Parathyroid adenoma (tissue), 2 donors: ENCODE results near the gene GCK.

Source experiments
- H2AFZ ChIP-seq: fragments of 300-600 bp; sonication (generic); one replicate; pipeline ENCODE4 v1.7.0; 2017; ENCODE audit warnings: antibody characterized with exemption, mild to moderate bottlenecking
- H3K27ac ChIP-seq: fragments of 300-600 bp; sonication (generic); one replicate; pipeline ENCODE4 v1.7.0; 2017
- H3K27me3 ChIP-seq: fragments of 300-600 bp; sonication (generic); one replicate; pipeline ENCODE4 v1.7.0; 2017; ENCODE audit warnings: low read length; ENCODE audit not compliant: control insufficient read depth, insufficient read depth
- H3K36me3 ChIP-seq: fragments of 300-600 bp; sonication (generic); one replicate; pipeline ENCODE4 v1.7.0; 2017; ENCODE audit warnings: low read length; ENCODE audit not compliant: control insufficient read depth, insufficient read depth
- H3K4me1 ChIP-seq: fragments of 300-600 bp; sonication (generic); one replicate; pipeline ENCODE4 v1.7.0; 2017; ENCODE audit warnings: control low read depth
- H3K4me2 ChIP-seq: fragments of 300-600 bp; sonication (generic); one replicate; pipeline ENCODE4 v1.7.0; 2017; ENCODE audit warnings: low read length
- H3K4me3 ChIP-seq: fragments of 300-600 bp; sonication (generic); one replicate; pipeline ENCODE4 v1.7.0; 2017; ENCODE audit warnings: low read depth, low read length
- H3K79me2 ChIP-seq: fragments of 300-600 bp; sonication (generic); one replicate; pipeline ENCODE4 v1.7.0; 2017; ENCODE audit warnings: control low read depth
- H3K9ac ChIP-seq: fragments of 300-600 bp; sonication (generic); one replicate; pipeline ENCODE4 v1.7.0; 2017; ENCODE audit warnings: mild to moderate bottlenecking
- H3K9me3 ChIP-seq: fragments of 300-600 bp; sonication (generic); one replicate; pipeline ENCODE4 v1.7.0; 2017; ENCODE audit warnings: low read length; ENCODE audit not compliant: control insufficient read depth
- TF ChIP-seq, protein P1 (sequence below): fragments of 300-600 bp; sonication (generic); IDR thresholded peaks from one replicate; pipeline ENCODE4 v1.7.0; 2017; ENCODE audit warnings: antibody characterized with exemption, mild to moderate bottlenecking
- donor health status: primary hyperparathyroidism.

The GCK gene

DNA sequence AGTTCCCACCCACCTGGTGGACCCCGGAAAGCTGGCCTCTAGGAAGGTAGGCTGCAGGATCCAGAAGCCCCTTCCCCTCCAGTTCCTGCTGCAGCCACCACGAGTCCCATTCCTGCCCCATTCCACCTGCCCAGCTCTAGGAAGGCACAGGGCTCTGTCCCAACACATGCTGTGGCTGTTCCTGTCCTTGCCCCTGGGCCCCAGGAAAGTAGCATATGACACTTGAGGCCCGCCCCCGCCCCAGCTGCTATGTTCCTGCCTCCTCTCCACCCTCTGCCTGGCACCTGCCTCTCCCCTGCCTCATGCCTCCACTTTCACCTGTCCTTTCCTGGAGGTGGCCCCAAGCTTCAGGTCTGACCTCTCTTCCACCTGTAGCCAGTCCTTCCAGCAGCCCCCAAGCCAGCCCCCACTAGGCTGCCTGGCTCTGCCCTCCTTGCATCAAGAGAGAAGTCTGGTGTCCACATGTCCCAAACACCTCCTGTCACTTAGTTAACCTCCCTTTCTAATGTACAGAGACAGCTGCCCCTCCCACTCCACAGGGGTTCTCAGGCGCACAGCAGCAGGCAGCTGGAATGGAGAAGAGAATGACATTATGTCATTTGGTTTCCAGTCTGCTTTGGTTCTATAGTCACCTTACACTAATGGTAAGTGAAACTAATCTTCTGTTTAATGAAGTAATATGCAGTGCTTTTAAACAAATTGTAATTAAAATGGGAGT lies 34.3 kb upstream of the GCK start:
- H2AFZ ChIP-seq = no peak overlapping the region
- H3K4me3 ChIP-seq = no peak overlapping the region
- no peak overlapping the region for H3K27ac ChIP-seq
- H3K36me3 ChIP-seq = no peaks in the 10 kb centered on the region
- H3K4me1 ChIP-seq = no peaks in the 10 kb centered on the region
- no peak overlapping the region for H3K4me2 ChIP-seq
- no peak overlapping the region for H3K9ac ChIP-seq
- H3K79me2 ChIP-seq = no peaks in the 10 kb centered on the region
- H3K9me3 ChIP-seq = no peaks in the 10 kb centered on the region
- TF ChIP-seq, protein P1, sequence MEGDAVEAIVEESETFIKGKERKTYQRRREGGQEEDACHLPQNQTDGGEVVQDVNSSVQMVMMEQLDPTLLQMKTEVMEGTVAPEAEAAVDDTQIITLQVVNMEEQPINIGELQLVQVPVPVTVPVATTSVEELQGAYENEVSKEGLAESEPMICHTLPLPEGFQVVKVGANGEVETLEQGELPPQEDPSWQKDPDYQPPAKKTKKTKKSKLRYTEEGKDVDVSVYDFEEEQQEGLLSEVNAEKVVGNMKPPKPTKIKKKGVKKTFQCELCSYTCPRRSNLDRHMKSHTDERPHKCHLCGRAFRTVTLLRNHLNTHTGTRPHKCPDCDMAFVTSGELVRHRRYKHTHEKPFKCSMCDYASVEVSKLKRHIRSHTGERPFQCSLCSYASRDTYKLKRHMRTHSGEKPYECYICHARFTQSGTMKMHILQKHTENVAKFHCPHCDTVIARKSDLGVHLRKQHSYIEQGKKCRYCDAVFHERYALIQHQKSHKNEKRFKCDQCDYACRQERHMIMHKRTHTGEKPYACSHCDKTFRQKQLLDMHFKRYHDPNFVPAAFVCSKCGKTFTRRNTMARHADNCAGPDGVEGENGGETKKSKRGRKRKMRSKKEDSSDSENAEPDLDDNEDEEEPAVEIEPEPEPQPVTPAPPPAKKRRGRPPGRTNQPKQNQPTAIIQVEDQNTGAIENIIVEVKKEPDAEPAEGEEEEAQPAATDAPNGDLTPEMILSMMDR = no peak
- no peaks in the 10 kb centered on the region for H3K27me3 ChIP-seq

DNA sequence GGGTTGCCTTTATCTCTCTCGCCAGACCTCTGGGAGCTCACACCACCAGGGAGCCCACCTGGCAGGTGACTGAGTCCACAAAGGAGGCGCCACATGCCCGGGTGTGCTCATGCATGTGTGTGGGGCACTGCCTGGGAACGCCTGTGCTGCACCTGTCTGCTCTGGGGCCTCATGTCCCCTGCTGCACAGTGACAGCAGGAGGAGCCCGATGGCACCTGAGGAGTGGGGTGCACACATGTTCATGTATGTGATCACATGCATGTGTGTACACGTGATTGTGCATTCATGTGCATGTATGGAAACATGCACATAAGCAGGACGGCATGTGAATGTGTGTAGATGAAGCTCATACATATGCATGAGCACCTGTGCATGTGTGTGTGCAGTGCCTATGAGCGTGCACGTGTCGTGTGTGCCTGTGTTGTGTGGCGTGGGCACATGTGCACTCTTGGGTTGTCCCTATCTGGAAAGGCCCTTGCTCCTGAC lies 33.6 kb upstream of the GCK start:
- no peak overlapping the region for H3K27ac ChIP-seq
- no peak overlapping the region for H3K4me2 ChIP-seq
- no peaks in the 10 kb centered on the region for H3K36me3 ChIP-seq
- no peaks in the 10 kb centered on the region for H3K27me3 ChIP-seq
- H2AFZ ChIP-seq = no peak overlapping the region
- no peaks in the 10 kb centered on the region for H3K9me3 ChIP-seq
- TF ChIP-seq, protein P1 = no peak
- H3K9ac ChIP-seq = no peak overlapping the region
- H3K4me1 ChIP-seq = no peaks in the 10 kb centered on the region
- H3K4me3 ChIP-seq = no peak overlapping the region
- no peaks in the 10 kb centered on the region for H3K79me2 ChIP-seq

DNA sequence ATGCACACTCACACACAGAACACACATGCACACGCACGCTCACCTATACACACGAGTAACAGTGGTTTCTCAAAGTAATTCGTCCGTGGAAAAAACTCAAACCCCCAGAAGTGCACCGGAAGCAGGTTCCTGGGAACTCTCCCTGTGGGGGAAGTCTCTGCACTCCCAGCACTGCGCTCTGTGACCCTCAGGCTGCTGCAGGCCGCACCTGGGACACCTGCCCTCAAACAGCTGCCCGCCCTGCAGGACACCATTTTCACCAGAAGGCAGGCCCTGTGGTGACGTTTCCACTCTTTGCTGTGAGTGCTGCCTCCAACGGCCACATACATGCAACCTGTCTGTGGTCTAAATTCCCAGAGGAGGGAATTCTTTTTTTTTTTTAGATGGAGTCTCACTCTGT lies 32.8 kb upstream of the GCK start:
- no peak overlapping the region for H3K4me3 ChIP-seq
- H3K27me3 ChIP-seq = no peaks in the 10 kb centered on the region
- no peaks in the 10 kb centered on the region for H3K9me3 ChIP-seq
- no peak overlapping the region for H3K9ac ChIP-seq
- H3K4me2 ChIP-seq = no peak overlapping the region
- no peak overlapping the region for H2AFZ ChIP-seq
- TF ChIP-seq, protein P1 = no peak
- no peaks in the 10 kb centered on the region for H3K79me2 ChIP-seq
- H3K4me1 ChIP-seq = no peaks in the 10 kb centered on the region
- no peaks in the 10 kb centered on the region for H3K36me3 ChIP-seq
- H3K27ac ChIP-seq = no peak overlapping the region

DNA sequence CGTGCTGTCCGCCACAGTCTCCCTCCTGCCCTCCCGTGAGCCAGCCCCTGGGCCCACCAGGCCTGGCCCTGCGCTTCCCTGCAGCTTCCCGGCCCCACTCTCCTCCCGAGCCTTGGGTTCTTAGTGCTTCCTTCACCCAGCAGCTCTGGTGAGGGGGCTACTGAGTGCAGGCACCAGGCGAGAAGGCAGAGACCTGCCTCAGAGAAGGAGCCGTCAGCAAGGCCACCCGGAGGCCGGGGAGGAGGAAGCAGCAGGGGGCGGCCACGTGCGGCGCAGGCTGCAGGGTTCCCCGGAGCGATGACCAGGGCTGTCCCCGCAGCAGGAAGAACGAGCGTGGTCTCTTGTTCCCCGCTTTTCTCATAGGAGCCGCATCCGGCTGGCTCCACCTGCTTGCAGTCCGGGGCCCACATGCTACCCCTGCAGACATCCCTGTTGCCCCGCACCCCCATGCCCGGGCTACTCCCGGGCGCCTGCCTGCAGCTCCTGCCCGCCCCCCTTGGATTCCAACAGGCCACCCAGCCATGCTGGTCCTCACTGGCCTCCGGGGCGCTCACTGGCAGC lies 32.1 kb upstream of the GCK start:
- Histone ChIP-seq H3K4me2 (no peak overlapping the region), H3K4me3 (no peak overlapping the region), H3K27me3 (no peaks in the 10 kb centered on the region), H3K4me1 (no peaks in the 10 kb centered on the region), H3K79me2 (no peaks in the 10 kb centered on the region), H2AFZ (no peak overlapping the region), H3K9me3 (no peaks in the 10 kb centered on the region), H3K27ac (no peak overlapping the region), H3K36me3 (no peaks in the 10 kb centered on the region), H3K9ac (no peak overlapping the region)
- TF ChIP-seq, protein P1 = no peak
